Fibroblast of skin of right quadriceps (primary cell): ENCODE data around the gene ALX1.
"Not testable (repeated sequence)": the region's sequence is repeated elsewhere in the genome, so short reads cannot be mapped to it uniquely, and the experiment has no call there.

Source experiments
- DNase-seq: peaks from one replicate; pipeline ENCODE4 v3.0.0-alpha.2; 2013

Gene ALX1

GRCh38 chr12:85308374-85308773 is 28.4 kb downstream of the ALX1 start:
- DNase-seq, result no peak

GRCh38 chr12:85309125-85309566 is 29.1 kb downstream of the ALX1 start:
- no peak for DNase-seq

GRCh38 chr12:85310025-85310424 is 30.0 kb downstream of the ALX1 start:
- DNase-seq, result no peak

GRCh38 chr12:85310456-85311076 is 30.5 kb downstream of the ALX1 start:
- DNase-seq, result peak; percentile 3

- DNase-seq, result not testable (repeated sequence)
Observed at GRCh38 chr12:85317866-85318636, 38.0 kb downstream of the ALX1 start.

- DNase-seq, result peak; percentile 0
Observed at GRCh38 chr12:85322715-85323114, 42.7 kb downstream of the ALX1 start.

GRCh38 chr12:85325442-85325841 is 45.4 kb downstream of the ALX1 start:
- DNase-seq, result no peak

GRCh38 chr12:85329913-85330312 is 49.9 kb downstream of the ALX1 start:
- no peak for DNase-seq

GRCh38 chr12:85348779-85349178 is 68.8 kb downstream of the ALX1 start:
- DNase-seq, result no peak

GRCh38 chr12:85350356-85350755 is 70.3 kb downstream of the ALX1 start:
- no peak for DNase-seq
